Stimulated activated CD4-positive, alpha-beta T cell treated with anti-CD3 and anti-CD28 coated beads, Interleukin-12 subunit alpha, Interleukin-12 subunit beta, amount 100 ng/mL, for 4 hours (primary cell): ENCODE results near the gene NCKIPSD.

Experiments
- DNase-seq: peaks from one replicate; pipeline ENCODE4 v3.0.0-alpha.2; 2020

The NCKIPSD gene

DNA sequence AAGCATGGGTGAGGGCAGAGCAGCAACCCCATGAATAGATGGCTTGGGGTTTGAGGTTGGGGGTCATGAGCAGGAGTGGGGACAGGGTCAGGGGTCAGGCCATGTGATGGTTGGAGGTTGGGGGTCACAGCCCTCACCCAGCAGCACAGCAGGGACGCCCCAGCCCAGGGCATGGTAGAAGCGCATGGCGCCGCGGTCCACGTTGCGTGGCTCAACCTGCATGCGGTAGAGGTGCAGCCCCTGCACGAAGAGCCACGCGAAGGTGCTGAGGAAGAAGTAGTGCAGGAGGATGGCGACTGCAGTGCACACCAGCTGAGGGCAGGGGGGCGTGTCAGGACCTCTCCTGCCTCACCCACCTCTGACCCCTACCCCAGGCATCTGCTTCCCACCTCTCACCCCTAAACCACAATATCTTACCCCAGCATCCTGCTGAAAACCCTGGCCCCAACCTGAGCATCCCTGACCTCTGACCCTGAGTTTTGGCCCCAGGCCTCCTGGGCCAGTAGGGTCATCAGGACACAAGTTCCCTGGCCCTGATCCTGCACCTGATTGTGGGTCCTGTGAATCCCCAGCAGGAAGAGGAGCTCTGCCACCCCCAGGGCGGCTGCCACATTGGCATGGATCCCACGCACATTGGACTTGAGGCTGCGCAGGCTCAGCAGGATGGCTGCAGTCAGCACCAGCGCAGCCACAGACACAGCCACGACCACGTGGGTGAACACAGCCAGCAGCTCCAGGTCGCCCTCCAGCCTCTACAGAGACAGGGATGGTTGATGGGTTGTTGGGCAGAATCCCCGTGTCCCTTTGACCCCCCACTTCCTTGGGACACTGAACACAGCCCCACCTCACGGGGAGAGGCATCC lies 40.6 kb downstream of the NCKIPSD start:
- no peak for DNase-seq

DNA sequence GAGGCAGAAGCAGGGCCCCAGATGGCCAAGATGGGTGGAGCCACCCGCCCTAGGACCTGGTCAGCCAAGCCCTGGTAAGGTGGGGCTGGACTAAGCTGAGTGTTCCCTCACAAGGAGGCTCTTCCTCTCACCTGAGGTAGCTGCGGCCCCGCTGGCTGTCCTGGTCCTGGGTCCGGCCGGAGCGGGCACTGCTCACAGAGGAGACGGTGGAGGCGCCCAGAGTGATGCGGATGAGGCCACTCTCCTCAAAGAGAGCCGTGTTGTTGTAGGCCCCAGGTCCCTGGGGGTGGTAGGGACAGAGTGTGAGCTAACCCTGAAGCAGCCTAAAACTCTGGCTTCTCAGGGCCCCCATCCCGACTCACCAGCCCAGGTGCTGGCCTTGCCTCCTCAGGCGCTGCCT lies 43.1 kb downstream of the NCKIPSD start:
- DNase-seq = no peak

DNA sequence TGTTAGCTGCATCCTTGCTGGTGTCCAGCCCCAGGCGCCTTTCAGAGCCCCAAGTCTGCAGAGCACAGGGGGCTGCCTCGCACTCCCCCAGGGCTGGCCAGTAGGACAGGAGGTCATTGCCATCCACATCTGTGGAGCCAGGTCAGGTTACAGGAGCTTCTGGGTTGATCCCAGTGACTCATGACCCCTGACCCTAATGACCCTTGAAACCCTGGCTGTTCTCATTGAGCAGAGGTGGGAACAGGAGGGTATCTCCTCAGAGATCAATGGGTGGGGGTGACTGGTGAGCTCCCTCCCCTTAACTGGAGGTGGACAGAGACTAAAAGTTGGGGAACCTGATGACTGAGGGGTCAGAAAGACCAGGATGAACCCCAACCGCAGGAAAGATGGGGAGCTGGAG lies 44.3 kb downstream of the NCKIPSD start:
- no peak for DNase-seq

DNA sequence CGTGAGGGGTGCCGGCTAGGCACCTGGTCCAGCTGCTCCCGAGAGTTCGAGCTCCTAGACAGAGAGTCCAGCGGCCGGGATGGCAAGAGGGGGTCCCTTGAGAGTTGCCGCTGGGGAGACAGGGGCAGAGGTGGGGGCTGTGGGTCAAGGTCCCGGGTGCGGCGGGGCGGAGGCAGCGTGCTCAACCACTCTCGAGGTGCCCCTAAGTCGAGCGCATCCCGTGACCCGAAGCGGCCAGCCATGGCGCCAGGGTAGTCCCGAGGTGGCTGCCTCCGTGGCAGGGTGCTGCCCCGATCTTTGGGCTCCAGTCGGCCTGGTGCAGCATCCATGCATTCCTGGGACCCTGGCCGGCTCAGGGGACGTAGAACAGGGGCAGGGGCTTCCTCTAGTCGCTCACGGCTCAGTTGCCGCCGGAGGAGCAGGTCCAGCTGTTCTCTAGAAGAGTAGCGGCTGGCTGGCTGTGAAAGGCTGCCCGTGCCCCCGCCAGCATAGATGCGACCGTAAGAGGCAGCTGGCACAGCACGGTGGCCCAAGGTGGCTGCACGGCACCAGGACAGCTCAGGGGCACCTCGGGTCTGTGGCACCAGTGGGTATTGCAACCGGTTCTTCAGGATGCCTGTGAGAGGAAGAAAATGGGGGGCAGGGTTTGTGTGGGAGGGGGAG lies 45.6 kb downstream of the NCKIPSD start:
- no peak for DNase-seq

DNA sequence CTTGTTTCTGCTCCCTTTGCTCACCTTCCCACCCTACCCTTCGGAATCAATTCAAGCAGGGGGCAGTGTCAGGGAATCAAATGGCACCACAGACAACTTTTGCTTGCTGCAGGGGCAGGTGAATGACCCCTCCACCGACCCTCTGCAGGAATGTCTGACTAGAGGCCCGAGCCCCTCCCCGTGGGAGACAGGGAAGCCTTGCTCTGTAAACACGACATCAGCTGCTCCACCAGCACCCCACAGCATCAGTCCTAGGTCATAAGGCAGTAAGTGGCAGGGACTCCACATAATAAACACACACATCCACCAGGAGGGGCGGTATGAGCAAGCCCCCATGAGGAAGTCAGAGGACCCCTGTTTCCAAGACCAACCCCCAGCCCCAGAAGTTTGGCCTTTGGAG lies 48.4 kb downstream of the NCKIPSD start:
- no peak for DNase-seq

DNA sequence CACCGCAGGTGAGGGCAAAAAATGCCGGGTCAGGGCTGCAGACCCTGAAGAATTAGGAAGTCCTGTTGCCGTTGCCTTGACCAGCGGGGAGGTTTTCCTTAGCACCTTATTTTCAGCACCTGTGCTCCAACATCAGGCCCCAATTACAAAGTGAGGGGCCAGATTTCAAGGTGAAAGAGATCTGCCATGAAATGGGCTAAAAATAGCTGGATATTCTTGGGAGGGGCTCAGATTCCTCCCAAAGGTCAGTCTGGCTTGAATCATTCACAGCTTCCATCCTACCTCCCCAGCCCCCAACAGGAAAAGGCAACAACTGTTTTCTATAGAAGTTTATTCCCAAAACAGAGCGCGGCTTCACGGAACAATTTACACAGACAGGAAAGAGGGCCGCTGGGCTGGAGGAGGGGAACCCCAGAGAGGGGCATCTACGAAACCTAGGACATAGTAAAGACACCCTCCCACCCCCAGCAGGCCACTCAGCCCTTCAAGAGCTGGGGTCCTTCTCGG lies 49.5 kb downstream of the NCKIPSD start:
- no peak for DNase-seq

DNA sequence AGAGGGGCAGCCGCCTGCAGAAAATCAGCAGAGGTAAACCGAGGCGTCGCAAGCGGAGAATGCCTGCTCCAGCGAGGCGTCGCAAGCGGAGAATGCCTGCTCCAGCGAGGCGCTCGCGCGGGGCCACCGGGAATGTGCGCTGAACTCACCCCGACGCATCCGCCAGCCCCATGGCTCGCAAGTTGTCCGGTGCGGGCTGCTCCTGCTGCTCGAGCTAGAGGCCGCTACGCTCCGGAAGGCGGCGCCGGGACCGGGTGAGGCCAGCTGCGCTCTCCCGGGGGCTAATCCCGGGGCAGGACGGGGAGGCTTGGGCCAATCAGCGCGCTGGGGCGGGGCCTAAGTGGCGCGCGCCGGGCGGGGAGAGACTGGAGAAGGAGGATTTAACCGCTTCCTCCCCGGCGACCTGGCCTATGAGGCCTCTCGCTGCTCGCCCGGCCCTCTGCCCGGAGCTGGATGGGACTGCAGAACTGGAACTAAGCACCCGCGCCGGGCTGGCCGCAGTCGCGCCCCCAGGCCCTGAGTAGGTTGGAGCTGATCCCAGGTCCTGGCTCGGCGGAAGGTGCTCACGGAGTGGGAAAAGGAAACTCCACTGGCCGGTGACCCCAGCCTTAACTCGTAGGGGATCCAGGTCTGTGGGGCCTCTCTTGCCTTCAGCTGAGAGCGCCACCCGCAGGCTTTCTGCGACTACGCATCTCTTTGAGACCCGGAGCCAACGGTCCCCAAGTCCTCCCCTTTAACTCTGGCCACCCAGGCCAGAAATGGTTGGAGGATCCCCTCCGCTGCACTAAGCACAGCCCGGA lies 50.3 kb downstream of the NCKIPSD start, which contains the start of gene SLC26A6:
SLC26A6 (minus strand) TSS at position 240 of the 800 bp plus-strand sequence; CDS start at position 172, 68 bp downstream.
- DNase-seq = peak; percentile 94

DNA sequence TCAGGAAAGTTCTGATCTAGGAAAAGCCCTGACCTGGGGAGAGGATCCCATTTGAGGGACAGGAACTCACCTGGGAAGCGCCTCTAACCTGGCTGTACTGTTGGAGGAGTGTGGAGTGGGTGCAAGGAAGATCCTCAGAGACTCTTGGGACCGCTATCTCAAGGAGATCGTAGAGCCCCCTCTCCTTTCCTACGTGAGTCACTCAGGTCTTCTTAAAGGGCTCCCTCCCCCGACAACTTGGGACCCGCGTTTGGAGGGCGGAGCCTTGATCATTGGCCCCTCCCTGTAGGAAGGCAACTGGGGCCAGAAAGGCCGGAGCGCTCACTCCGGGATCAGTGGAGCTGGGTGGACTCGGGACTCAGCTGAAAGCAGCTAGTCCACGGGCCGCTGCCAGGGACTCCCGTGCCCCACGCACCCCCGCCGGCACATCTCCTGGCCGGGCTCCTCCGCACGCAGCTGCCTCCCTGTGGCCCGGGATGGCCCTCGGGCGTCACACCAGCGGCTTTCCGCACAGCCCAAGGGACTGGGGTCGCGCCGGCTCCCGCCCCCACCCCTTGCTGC lies 51.0 kb downstream of the NCKIPSD start:
- peak; percentile 58 for DNase-seq

DNA sequence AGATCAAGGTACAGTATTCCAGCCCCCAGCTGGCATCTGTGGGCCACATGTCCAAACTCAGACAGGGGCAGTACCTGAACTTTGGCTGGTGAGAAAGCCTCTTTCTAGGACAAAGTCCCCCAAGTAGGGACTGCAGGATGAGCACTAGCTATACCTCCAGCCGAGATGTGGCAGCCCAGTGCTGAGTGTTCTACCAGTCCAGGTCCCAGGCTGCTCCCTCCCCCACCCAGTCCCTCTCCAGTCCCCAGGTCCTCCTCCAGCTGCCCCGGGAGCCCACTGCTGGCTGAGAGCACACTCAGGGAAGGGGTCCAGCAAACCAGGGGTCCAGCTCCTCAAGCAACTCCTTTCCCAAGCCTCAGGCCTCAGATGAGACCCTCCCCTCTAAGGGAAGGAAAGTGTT lies 52.0 kb downstream of the NCKIPSD start:
- DNase-seq = no peak

DNA sequence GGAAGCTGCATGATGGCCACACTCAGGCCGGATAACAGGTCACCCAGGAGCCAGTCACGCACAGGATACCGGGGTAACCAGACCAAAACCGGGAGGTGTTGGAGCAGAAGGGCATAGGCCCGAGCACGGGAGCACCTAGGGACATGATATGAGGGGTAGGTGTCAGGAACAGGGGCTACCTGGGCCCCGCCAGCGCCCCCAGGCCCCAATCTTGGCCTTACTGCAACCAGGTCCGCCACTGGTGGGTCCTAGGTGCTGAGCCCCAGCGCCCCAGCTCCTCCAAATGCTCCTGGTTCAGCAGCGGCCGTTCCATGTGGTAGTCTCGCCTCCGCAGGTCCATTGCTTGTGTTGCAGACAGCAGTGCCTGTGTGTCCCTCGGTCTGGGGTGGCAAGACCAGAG lies 52.5 kb downstream of the NCKIPSD start:
- no peak for DNase-seq

DNA sequence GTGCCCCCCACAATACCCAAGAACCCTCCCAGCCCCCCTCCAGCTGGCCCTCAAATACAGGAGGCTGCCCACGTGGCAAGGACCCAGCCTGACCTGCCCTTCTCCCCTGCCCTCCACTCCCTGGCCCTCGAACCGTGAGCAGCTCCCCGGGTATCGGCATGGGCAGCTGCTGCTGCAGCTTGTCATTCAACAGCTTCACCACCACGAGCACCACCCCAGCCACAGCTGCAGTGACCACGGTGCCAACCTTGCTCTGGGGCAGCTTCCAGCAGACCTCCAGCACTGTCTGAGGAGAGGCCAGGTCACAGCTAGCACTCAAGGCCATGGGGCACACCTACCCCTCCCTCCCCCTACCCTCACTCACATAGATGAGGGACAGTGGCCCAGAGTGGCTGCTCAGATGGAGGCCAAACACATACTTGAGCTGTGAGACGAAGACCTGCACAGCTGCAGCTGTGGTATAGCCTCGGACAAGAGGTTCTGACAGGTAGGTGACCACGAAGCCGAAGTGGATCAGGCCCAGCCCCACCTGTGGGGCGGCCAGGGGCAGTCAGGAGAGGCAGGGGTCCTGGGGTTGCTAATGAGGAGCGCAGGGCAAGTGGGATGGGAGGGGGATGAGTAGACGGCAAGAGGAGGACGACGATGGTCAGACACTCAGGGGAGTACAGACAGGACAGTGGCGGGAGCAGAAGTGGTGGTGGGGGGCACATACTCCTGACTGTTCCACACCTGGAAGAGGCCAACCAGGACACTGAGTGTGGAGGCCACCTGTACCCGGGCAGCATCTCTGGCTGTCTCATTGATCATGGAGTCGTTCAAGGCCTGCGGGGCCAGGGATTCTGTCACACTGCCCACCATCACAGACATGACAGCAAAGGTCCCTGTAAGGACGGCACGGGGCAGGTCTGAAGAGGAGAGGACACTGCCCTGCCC lies 53.9 kb downstream of the NCKIPSD start:
- no peak for DNase-seq

DNA sequence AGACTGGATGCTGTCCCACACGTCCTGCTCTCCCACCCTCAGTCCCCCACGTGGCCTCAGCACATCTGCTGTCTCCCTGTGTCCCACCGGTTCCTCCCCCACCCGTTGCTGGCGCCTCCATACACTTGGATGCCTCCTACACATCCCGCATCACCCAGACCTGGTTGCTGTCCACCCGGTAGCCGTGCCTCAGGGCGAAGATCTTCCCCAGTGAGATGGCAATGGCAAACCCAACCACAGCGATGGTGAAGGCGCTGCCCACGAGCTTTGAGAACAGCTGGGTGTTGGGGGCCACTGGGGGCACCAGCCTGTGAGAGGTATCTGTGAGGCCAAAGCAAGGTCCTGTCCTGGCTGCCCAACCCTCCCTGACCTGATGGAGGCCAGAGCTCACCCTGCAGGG lies 54.9 kb downstream of the NCKIPSD start:
- no peak for DNase-seq

DNA sequence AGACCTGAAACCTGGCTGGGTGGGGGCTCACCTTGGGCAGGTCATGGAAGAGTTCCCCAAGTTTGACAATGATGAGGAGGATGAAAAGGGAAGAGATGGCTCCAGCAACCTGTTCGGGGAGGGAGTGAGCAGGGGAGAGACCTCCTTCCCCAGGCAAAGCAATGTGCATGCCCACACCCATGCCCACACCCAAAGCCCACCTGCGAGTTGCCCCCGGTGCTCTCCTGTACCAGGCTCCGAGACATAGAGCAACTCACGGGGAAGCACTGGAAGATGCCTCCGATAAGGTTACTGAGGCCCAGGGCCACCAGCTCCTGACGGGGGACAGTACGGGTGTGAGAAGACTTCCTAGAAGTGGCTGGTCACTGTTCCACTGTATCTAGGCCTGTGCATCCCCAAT lies 55.3 kb downstream of the NCKIPSD start:
- no peak for DNase-seq

DNA sequence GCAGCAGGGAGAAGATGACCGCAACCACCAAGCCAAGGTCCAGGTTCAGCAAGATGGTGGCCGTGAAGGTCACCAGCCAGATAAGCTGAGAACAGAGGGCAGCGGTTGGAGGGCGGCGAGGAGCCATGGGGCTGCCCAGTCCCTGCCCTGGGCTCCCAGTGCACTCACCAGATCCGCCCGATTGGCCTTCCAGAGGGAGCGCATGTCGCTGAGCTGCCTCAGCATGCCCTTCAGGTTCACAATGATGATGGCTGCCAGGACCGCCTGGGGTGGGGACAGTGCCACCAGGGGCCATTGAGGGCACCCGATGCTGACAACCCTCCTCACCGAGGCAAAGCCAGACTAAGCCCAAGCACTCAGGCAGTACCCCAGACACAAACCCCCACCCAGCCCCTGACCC lies 55.8 kb downstream of the NCKIPSD start:
- DNase-seq = no peak

DNA sequence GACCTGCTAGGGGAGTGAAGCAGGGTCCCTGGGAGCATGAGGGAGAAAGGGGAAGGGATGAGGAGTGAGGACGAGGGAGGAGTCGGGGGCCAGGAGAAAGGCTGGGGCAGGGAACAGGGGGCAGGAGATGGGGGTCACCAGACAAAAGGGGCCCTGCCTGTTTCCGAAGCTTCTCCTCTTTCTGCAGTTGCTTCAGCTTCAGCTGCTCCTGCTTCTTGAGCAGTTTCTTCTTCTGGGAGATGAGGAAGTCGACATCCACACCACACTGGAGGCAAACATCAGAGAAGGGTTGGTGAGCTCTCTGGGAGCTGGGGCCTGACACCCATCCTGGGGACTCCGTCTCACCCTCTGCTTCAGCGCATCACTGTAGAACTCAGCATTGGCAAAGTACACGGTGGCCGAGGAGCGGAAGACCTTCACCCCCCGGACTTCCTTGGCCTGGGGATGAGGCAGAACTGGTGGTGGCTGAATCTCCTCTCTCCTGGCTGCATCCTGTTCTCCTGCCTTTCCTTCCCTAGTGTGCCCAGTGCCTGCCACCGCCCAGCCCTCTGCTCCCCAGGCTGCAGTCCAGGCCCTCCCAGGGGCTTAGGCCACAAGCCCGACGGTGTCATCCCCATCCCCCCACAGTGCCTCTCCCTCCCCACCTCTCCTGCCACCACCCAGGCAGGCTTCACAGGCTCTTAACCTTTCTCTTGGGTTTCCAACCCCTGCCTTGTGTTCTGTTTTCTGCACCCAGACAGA lies 57.3 kb downstream of the NCKIPSD start:
- no peak for DNase-seq

DNA sequence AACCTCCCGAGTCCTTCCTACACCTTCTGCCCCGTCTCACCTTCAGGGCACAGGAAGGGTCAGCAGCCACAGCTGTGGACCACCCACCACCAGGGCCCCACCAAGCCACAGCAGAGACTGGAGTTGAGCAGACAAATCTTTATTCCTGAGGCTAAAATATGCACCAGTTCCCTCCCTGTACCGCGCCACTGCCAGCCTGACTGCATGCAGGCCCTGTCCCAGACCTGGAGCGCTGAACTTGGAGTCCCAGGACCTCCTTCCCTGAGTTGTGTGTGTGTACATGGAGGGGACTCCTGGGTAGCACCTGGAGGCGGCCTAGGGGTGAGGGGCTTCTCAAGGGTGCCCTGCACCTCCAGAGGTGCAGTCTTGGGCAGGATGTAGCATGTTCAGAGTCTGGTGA lies 60.1 kb downstream of the NCKIPSD start:
- DNase-seq = no peak

DNA sequence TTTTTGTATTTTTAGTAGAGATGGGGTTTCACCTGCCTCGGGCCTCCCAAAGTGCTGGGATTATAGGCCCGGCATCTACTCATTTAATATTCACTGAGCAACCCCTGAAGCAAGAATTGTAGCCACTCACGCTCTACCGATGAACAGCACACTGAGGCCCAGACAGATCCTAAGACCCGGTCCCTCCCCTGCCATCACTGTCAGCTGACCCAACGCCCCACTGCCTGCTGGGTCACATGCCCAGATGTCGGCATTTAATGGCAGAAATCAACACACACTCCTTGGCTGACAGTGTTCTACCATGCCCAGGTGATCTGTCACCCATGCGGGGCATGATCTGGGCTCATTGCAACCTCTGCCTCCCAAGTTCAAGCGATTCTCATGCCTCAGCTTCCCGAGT lies 60.9 kb downstream of the NCKIPSD start:
- DNase-seq = no peak

DNA sequence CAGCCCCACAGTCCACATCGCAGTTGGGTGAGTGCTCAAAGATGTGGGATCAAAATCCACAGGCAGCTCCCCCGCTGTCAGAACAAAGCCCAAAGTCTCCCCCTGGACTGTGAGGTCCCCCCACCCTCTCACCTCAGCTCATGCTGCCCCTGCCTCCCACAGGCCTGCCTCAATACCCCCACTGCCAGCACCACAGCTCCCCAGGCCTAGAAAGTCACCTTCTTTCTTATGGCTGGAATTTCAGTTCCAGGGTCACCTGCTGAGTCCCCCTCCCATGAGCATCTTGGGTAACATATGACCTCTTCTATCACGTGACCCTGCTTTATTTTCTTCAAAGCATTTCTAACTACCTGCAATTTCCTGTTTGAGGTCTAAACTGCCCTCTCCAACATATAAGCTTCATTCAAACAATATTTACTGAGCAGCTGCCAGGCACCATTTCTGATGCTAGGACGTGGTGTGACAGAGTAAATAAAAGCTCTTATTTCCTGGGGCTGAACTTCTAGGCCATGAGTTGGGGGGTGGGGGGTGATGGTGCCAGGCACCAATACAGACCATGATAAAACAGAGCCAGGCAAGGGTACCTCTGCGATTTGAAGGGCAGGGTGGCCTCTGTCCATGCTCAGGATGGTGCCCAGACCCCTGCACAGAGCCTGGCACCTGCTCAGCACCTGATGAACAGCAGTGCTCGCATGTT lies 61.7 kb downstream of the NCKIPSD start:
- no peak for DNase-seq
